Skeletal muscle tissue (tissue), 4 donors: ENCODE results near the gene TMEM174. TPM values are rescaled to one million over a fixed set of nuclear protein-coding genes. Genes with fewer than 3 reads are reported as not detected.

Experiments used
- H3K27ac ChIP-seq: one replicate; pipeline ENCODE4 v1.7.0; 2013; ENCODE audit warnings: mild to moderate bottlenecking, low read depth, low read length, inconsistent platforms
- H3K27me3 ChIP-seq, 3 donors: one replicate each; pipeline ENCODE4 v1.7.0; 2013; ENCODE audit warnings: low read length in 3 of 3; ENCODE audit not compliant: control insufficient read depth in 3 of 3, insufficient read depth in 3 of 3
- H3K36me3 ChIP-seq, 3 donors: one replicate each; pipeline ENCODE4 v1.7.0; 2013; ENCODE audit warnings: low read length in 3 of 3; ENCODE audit not compliant: control insufficient read depth in 3 of 3, insufficient read depth in 3 of 3
- H3K4me1 ChIP-seq, 3 donors: one replicate each; pipeline ENCODE4 v1.7.0; 2013; ENCODE audit warnings: low read length in 3 of 3, mild to moderate bottlenecking in 3 of 3; ENCODE audit not compliant: control insufficient read depth in 3 of 3, insufficient read depth in 3 of 3
- H3K4me3 ChIP-seq, 3 donors: one replicate each; pipeline ENCODE4 v1.7.0; 2013; ENCODE audit warnings: low read length in 3 of 3
- H3K9ac ChIP-seq, 3 donors: one replicate each; pipeline ENCODE4 v1.7.0; 2013; ENCODE audit warnings: low read length in 3 of 3, mild to moderate bottlenecking in 3 of 3, moderate library complexity in 2 of 3, low read depth in 1 of 3
- H3K9me3 ChIP-seq, 3 donors: one replicate each; pipeline ENCODE4 v1.7.0; 2013; ENCODE audit warnings: low read length in 3 of 3; ENCODE audit not compliant: control insufficient read depth in 3 of 3
- total RNA-seq: library from RNA; depleted of rRNA; stranded (reverse); fragments of >200 nt; gene quantifications from one replicate; pipeline ENCODE4 v1.2.3, GENCODE V29; 2014
- donor health status: Osteomylitis.

The TMEM174 gene
- total RNA-seq, 1 donor from 2014 or later: not detected

- no peaks in the 10 kb centered on the region for H3K4me1 ChIP-seq
- no peak overlapping the region for H3K9ac ChIP-seq
- H3K27me3 ChIP-seq: peaks cover 0 to 11% (median 3%) of the 10 kb centered on the region in 3 donors
- no peaks in the 10 kb centered on the region for H3K9me3 ChIP-seq
- no peak overlapping the region for H3K4me3 ChIP-seq
- H3K27ac ChIP-seq: no peak overlapping the region
- H3K36me3 ChIP-seq: no peaks in the 10 kb centered on the region
Observed at GRCh38 chr5:73171495-73171894, 1.5 kb upstream of the TMEM174 start.

GRCh38 chr5:73174100-73174815 lies 1.3 kb downstream of the TMEM174 start:
- Histone ChIP-seq H3K36me3 (no peaks in the 10 kb centered on the region), H3K9me3 (no peaks in the 10 kb centered on the region), H3K9ac (no peak overlapping the region), H3K27ac (no peak overlapping the region), H3K4me3 (no peak overlapping the region), H3K4me1 (no peaks in the 10 kb centered on the region), H3K27me3 (peaks cover 3 to 11% (median 3%) of the 10 kb centered on the region in 3 donors)

- no peaks in the 10 kb centered on the region for H3K36me3 ChIP-seq
- H3K4me3 ChIP-seq: no peak overlapping the region
- H3K9ac ChIP-seq: no peak overlapping the region
- H3K27ac ChIP-seq: no peak overlapping the region
- no peaks in the 10 kb centered on the region for H3K4me1 ChIP-seq
- peaks cover 3 to 11% (median 3%) of the 10 kb centered on the region in 3 donors for H3K27me3 ChIP-seq
- H3K9me3 ChIP-seq: no peaks in the 10 kb centered on the region
Observed at GRCh38 chr5:73176250-73176649, 3.3 kb downstream of the TMEM174 start.

- Histone ChIP-seq H3K27me3 (peaks cover 3 to 11% (median 6%) of the 10 kb centered on the region in 3 donors), H3K4me1 (no peaks in the 10 kb centered on the region), H3K9ac (no peak overlapping the region), H3K36me3 (no peaks in the 10 kb centered on the region), H3K9me3 (no peaks in the 10 kb centered on the region), H3K4me3 (no peak overlapping the region), H3K27ac (no peak overlapping the region)
Observed at GRCh38 chr5:73178265-73178664, 5.3 kb downstream of the TMEM174 start.

- Histone ChIP-seq H3K36me3 (no peaks in the 10 kb centered on the region), H3K9me3 (peaks cover 0 to 6% (median 2%) of the 10 kb centered on the region in 3 donors), H3K4me1 (no peaks in the 10 kb centered on the region), H3K27me3 (peaks cover 0 to 9% (median 6%) of the 10 kb centered on the region in 3 donors), H3K27ac (no peak overlapping the region), H3K4me3 (no peak overlapping the region), H3K9ac (no peak overlapping the region)
Observed at GRCh38 chr5:73179730-73180129, 6.7 kb downstream of the TMEM174 start.

- H3K27ac ChIP-seq: no peak overlapping the region
- H3K9me3 ChIP-seq: peaks cover 0 to 6% (median 2%) of the 10 kb centered on the region in 3 donors
- no peak overlapping the region for H3K4me3 ChIP-seq
- no peak overlapping the region for H3K9ac ChIP-seq
- no peaks in the 10 kb centered on the region for H3K4me1 ChIP-seq
- H3K36me3 ChIP-seq: no peaks in the 10 kb centered on the region
- peaks cover 0 to 9% (median 6%) of the 10 kb centered on the region in 3 donors for H3K27me3 ChIP-seq
Observed at GRCh38 chr5:73180566-73180965, 7.6 kb downstream of the TMEM174 start.

- Histone ChIP-seq H3K4me3 (no peak overlapping the region), H3K27ac (no peak overlapping the region), H3K36me3 (no peaks in the 10 kb centered on the region), H3K27me3 (peaks cover 0 to 9% (median 3%) of the 10 kb centered on the region in 3 donors), H3K9ac (no peak overlapping the region), H3K4me1 (no peaks in the 10 kb centered on the region), H3K9me3 (peaks cover 0 to 6% (median 2%) of the 10 kb centered on the region in 3 donors)
Observed at GRCh38 chr5:73182307-73182706, 9.3 kb downstream of the TMEM174 start.

- Histone ChIP-seq H3K27me3 (peaks cover 0 to 9% (median 3%) of the 10 kb centered on the region in 3 donors), H3K27ac (no peak overlapping the region), H3K36me3 (no peaks in the 10 kb centered on the region), H3K9ac (no peak overlapping the region), H3K9me3 (peaks cover 0 to 6% (median 2%) of the 10 kb centered on the region in 3 donors), H3K4me1 (no peaks in the 10 kb centered on the region), H3K4me3 (no peak overlapping the region)
Observed at GRCh38 chr5:73183000-73183399, 10.0 kb downstream of the TMEM174 start.

GRCh38 chr5:73183481-73183891 lies 10.5 kb downstream of the TMEM174 start:
- H3K36me3 ChIP-seq: no peaks in the 10 kb centered on the region
- H3K4me1 ChIP-seq: no peaks in the 10 kb centered on the region
- peaks cover 0 to 9% (median 3%) of the 10 kb centered on the region in 3 donors for H3K27me3 ChIP-seq
- no peak overlapping the region for H3K4me3 ChIP-seq
- peaks cover 0 to 6% (median 2%) of the 10 kb centered on the region in 3 donors for H3K9me3 ChIP-seq
- no peak overlapping the region for H3K27ac ChIP-seq
- no peak overlapping the region for H3K9ac ChIP-seq

- peaks cover 0 to 13% (median 3%) of the 10 kb centered on the region in 3 donors for H3K27me3 ChIP-seq
- H3K4me3 ChIP-seq: no peak overlapping the region
- peaks cover 0 to 2% (median 0%) of the 10 kb centered on the region in 3 donors for H3K4me1 ChIP-seq
- H3K9me3 ChIP-seq: peaks cover 0 to 6% (median 2%) of the 10 kb centered on the region in 3 donors
- no peak overlapping the region for H3K9ac ChIP-seq
- H3K36me3 ChIP-seq: no peaks in the 10 kb centered on the region
- H3K27ac ChIP-seq: no peak overlapping the region
Observed at GRCh38 chr5:73186976-73187375, 14.0 kb downstream of the TMEM174 start.
